LHCN-M2 (cell line): Measurements from ENCODE around the gene NTN4. TPM values are rescaled to one million over a fixed set of nuclear protein-coding genes. Genes with fewer than 3 reads are reported as not detected.
"Not testable (repeated sequence)": the region's sequence is repeated elsewhere in the genome, so short reads cannot be mapped to it uniquely, and the experiment has no call there.

Experiments used
- DNase-seq: peaks from one replicate; pipeline ENCODE4 v3.0.0-alpha.2; 2012; ENCODE audit warnings: low read depth
- polyA plus RNA-seq: library from polyadenylated mRNA; unstranded; fragments of >200 nt; gene quantifications from one replicate; pipeline ENCODE4 v1.2.1, GENCODE V29; 2012; ENCODE audit warnings: missing spikeins
- total RNA-seq: library from RNA; depleted of rRNA; stranded (reverse); fragments of >200 nt; gene quantifications from 2 replicates; pipeline ENCODE4 v1.2.3, GENCODE V29; 2014; rRNA removed

Gene NTN4
- 17.6 and 19.0 TPM in 2 replicates for total RNA-seq
- polyA plus RNA-seq: 17.3 TPM

DNA sequence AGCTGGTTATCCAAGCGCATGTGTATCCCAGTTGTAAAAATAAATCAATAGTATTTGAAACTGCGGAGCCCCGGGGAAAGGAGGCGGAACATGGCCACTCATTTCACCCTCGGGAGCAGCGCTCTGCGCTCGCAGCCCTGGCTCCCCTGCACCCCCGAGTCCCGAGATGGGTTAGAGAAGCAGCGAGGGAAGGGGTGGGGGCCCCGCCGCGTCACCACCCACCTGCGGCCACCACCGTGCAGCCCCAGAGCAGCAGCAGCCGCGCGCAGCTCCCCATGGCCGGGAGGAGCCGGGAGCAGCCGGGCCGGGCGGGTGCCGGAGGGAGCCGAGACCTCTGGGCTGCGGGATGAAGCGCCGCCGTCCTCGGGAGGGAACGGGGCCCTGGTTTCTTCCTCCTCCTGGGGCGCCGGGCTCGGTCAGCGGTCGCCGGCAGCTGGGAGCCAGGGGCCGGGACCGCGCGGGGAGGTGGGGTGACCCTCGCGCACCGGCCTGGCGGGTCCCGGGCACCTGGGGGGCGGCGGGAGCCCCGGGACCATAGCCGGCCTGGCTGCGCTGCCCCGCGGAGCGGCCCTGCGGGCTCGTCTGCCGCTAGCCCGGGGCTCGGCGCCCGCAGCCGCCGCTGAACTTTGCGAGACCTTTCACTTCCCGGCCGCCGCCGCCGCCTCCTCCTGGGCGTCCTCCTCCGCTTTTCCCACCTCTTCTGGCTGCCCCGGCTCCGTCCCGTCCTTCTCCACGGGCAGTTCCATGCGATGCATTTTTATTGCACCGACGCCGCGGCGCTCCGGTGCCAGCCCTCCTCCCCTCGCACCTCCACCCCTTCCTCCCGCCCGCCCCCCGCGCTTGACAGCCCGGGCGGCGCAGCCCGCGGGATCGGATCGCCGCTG lies at the start of gene NTN4:
TSS of gene NTN4 (minus strand) at position 732 of the 884 bp plus-strand sequence. CDS start at position 277, 455 bp downstream.
- DNase-seq: no peak

DNA sequence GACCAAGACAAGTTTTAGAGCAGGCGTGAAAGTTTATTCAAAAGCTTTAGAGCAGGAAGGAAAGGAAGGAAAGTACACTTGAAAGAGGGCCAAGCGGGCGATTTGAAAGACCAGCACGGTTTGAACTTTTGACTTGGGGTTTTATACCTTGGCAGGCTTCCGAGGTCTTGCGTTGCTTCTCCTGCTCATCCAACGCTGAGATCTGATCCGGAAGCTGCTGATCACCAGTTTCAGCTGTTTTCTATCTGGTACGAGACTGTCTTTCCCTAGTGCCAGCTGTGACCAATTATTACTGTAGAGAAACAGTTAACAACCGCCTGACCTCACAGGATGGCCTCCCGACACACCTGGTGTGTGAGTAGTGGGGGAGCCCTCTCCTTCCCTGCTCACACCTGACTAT lies 47.6 kb upstream of the NTN4 start:
- peak; percentile 92 for DNase-seq

DNA sequence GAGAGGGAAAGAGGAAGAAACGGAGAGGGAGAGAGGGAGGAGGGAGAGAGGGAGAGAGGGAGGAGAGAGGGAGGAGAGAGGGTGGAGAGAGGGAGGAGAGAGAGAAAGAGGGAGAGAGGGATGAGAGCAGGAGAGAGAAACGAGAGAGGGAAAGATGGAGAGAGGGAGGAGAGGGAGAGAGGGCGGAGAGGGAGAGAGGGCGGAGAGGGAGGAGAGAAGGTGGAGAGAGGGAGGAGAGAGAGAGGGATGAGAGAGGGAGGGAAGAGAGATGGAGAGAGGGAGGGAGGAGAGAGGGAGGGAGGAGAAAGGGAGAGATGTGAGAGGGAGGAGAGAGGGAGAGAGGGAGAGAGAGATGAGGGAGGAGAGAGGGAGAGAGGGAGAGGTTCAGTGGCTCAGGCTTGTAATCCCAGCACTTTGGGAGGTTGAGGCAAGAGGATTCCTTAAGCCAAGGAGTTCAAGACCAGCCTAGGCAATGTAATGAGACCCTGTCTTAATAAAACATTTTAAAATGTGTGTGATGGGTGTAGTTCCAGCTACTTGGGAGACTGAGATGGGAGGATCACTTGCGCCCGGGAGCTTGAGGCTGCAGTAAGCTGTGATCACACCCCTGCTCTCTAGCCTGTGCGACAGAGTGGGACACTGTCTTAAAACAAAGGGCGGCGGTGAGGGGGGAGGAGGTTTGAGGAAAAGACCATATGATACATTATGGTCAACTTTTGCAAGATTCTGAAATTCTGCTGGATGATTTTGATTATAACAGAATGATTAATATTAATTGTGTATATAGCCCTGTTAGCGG lies 46.9 kb upstream of the NTN4 start:
- no peak for DNase-seq

DNA sequence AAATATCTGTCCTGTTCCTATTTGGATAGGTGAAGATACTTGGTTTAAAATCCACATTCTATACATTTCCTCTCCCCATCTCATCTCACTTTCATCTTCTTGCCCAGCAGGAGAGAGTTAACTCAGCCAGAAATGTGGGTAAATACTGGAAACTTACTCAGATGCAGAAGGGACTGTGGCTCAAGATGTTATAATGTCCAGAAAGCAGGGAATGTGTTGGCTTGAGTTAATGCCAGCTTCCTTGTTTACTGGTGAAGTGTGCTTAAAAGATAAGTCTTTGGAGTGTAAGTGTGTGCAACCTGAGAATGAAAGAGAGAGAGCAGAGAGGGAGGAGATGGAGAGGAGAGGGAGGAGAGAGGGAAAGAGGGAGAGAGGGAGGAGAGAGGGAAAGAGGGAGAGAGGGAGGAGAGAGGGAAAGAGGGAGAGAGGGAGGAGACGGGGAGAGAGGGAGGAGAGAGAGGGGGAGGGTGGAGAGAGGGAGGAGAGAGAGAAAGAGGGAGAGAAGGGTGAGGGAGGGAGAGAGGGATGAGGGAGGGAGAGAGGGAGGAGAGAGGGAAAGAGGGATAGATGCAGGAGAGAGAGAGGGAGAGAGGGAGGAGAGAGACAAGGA lies 46.2 kb upstream of the NTN4 start:
- DNase-seq: peak; percentile 37

DNA sequence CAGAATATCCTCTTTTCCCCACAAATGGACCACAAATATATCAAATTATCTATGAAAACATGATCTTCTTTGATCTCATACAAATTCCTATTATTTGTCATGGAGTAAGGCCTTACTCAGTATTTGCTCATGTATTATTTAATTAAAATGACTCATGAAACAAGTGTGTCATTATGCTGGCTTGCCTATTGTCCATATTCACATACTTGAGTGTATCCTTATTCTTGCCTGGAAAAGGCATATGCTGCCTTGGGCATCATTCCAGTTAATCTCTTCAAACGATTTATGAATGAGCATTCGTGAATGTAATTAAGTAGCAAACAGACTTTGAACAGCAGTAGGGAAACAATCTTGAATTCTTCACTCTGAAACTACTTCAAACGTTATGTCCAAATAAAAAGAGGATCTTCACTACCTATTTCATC lies 45.6 kb upstream of the NTN4 start:
- peak; percentile 64 for DNase-seq

DNA sequence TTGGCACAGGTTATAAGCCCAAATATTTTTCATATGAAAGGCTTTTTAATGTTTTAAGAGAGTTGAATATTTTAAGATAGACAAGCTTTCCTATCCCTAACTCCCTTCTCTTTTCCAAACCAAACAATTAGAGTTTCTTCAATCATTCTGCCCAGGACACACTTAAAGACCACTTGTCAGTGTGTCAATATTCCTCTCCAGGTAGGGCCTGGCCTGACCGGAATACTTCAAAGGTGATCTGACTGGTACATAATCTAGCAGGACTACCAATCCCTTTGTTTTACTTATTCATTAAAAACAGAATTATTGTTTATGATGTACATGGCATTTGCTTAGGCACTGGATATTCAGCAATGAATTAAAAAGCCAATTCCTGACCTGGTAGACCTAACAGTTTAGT lies 44.0 kb upstream of the NTN4 start:
- DNase-seq: no peak

DNA sequence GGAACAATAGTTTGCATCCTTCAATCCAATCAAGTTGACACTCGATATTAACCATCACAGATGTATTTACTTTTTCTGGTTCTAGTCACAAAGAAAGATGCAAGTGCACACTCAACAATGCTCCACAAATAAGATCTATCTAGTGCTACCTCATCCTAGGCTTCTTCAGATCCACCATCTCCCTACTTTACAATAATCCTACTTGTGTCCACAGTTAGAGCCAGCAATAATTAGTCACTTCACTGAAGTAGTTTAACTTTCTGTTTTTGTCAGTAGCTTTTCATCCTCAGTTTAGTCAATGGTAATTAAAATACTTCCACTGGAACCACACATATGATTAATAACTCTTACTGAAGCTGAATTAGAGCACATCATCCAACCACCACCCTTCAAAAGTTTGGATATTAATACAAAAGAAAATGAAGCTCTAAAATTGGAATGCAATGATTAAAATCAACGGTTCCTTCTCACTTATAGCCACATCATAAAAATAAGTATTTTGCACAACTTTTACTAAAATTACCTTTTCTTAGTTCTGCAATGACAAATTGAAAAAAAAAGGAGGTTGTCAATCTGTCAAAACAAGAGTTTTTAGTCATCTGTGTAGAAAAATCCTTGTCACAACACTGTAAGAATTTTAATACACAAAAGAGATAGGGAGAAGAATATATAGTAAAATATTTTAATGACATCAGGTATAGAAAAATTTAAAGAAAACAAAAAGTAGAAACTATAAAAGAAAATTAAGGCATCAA lies 39.9 kb upstream of the NTN4 start:
- DNase-seq: no peak

DNA sequence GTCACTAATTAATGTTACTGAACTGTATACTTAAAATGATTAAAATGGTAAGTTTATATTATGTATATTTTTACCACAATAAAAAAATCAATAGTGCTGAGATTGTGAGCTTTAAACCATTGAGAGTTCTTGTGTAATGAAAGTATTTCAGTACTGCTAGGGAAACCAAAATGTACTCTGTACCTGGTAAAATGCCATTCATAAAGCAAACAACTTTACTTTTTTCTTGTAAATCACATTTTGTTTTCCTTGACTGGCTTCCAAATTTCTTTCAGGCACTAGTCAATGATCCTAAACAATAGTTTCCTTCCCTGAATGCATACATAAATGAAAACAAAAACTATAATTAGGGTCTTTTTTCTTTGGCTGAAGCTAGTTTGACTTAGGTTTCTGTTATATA lies 38.8 kb upstream of the NTN4 start:
- no peak for DNase-seq

DNA sequence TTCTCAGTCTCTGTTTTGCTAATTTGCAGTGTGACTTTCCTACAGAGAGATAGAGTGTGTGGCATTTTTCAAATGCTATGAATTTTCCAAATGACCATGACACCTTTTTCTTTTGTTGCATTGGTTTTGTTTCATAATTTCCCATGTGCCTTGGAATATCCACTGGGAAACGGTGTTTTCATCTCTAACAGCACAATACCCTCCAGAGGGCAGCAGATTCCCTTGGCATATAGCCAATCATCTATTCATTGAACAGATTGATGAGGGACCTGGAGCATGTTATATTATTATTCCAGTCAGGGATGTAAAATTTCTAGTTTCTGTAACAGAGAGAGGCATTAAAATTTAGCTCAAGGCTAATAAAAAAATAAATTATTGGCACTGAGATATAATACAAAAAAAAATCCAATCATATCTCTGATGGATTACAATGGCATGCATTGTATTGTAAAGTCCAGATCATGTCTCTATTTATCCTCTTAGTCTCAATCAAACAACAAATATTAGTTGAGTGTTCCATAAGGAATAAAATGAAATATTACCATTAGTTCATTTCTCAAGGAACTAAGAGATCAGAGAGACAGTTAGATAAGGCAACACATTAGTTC lies 29.6 kb upstream of the NTN4 start:
- peak; percentile 58 for DNase-seq

DNA sequence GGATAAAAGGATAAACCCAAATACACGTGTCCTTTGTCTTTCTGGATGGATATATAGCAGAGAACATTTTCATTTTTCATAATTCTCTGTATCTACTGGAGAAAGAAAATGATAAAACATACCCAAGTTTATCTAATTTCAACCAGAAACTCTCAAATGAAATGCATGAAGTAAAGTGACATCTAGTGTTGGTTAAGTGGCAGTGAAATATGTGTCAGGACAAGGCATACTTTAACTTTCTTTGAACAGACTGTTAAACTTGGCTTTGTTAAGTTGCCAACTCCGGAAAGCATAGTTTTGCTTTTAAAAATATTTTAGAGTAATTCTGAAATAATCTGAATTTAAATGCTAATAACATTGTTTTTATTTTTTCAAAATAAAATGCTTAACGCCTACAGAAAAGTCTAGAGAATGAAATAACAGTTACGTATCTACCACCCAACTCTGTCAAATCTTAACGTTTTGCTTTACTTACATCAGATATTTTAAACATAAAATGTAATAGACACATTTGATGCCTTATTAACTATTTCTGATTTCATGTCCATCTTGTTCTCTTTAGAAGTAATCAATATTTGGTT lies 25.2 kb upstream of the NTN4 start:
- DNase-seq: peak; percentile 47

DNA sequence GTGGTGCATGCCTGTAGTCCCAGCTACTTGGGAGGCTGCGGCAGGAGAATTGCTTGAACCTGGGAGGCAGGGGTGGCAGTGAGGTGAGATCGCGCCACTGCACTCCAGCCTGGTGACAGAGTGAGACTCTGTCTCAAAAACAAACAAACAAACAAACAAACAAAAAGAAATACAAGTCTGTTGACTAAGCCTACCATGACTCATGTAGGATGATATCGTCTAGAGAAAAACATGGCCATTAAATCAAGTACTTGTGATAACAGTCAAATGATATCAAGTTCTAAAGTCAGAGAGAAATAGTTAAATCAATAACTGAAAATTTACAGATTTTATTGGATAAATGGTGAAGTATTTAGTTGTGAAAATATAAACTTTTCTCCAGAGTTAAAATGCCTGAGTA lies 21.6 kb upstream of the NTN4 start:
- DNase-seq: not testable (repeated sequence)

DNA sequence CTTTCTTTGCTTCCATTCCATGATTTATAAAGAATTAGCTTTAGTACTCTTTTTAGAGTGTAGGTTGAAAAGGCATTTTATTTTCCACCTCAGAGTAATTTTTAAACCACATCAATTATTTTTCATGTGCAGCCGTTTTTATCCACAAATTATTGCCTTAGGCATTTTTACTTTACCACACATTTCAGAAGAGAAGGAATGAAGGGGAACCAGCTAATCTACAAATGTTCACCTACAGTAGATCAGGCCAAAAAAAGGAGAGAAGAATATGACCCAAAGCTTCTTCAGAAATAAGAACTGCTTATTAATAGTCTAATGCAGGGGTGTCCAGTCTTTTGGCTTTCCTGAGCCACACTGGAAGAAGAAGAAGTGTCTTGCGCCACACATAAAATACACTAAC lies 19.8 kb upstream of the NTN4 start:
- DNase-seq: no peak

DNA sequence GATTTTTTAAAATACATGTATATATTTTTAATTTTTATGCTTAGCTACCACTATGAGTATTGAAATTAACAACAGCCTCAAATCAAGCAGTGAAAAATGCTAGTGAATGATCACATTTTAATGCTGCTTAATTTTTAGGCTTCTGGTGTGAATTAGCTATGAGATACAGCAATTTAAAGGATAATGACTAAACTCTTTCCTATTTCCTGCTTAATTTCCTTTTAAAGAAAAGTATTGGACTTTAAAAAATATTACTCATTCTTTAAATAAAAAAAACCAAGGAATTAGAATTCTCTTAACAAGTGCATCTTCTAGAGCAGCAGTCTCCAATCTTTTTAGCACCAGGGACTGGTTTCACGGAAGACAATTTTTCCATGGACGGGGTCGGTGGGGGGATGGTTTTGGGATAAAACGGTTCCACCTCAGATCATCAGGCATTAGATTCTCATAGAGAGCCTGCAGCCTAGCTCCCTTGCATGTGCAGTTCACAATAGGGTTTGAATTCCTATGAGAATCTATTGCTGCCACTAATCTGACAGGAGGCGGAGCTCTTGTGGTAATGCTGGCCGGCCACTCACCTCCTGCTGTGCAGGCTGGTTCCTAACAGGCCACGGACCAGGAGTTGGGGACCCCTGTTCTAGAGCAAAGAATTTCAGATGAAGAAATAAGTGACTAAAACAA lies 18.6 kb upstream of the NTN4 start:
- DNase-seq: no peak

DNA sequence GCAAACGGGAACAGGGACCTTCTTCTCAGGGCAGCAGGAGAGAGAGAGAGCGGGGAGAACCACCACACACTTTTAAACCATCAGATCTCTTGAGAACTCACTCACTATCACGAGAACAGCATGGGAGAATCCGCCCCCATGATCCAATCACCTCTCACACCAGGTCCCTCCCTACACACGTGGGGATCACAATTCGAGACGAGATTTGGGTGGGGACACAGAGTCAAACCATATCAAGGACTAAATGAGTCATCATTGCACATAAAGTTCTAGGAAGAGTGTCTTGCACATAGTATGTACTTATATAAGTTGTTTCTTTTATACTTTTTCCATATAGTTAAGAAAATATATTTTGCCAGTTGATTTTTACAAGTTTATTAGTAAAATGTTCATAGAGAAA lies 17.6 kb upstream of the NTN4 start:
- DNase-seq: no peak

DNA sequence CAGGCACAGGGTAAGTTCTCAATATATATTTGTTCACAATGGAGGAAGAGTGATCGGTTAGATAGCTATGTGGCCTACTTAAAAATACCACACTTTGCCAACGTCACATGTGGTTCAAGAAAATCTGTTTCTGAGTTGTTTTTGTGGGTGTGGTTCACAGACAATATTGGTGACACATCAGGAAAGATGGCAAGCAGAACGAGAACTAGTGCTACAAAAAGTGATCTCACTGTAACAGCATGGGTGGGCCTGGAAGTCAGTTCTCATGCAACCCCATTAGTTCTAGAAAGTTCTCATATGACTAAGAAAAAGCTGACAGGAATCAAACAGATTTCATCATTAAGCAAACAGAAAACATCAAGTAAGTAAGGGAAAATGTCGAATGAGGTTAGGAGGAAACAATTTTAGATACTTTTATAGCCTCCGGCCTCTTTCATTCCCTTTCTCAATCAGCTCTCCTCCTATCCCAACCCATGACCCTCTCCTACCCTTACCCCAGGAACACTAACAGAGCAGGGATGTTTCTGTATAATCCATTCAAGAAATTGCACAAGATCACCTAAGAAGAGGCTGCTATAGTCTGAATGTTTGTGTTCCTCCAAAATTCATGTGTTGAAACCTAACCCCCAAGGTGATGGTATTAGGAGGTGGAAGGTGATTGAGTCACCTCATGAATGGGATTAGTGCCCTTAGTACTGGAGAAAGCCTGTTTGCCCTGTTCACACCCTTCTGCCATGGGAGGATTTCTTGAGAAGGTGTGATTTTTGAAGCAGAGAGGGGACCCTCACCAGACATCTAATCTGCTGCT lies 15.5 kb upstream of the NTN4 start:
- DNase-seq: peak; percentile 97

DNA sequence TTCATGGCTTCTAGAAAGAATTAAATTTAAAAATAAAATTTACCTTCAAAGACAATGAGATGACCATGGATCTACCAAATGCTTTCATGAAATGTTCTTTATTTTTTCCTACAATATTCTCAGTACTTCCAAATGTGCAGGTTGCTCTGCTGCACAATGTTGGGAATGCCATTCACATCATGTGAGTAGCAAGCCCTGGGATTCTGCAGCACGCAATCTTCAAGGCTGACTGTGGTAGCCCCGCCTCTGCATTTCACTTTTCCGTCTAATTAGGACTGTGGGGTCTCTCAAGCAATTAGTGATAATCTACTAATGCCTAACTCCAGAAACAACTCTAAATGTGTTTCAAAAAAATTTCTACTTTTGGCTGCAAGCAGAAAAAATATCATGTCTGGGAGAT lies 13.7 kb upstream of the NTN4 start:
- no peak for DNase-seq

DNA sequence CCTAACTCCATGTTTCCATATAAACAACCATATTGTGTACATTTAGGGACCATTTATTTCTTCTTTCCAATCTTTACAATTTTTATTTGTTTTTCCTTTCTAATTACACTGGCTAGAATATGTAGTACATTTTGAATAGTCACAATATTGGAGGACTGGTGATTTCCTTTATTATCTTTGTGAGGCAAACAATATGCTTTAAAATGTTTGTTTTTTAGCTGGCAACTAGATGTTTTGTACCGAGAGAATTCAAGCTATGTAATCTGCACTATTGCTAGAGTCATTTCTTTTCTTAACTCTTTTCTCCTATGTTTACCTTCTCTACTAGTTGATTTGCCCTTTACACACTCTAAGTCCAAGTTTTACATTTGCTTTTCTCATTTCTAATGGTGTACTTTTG lies 13.3 kb upstream of the NTN4 start:
- DNase-seq: no peak

DNA sequence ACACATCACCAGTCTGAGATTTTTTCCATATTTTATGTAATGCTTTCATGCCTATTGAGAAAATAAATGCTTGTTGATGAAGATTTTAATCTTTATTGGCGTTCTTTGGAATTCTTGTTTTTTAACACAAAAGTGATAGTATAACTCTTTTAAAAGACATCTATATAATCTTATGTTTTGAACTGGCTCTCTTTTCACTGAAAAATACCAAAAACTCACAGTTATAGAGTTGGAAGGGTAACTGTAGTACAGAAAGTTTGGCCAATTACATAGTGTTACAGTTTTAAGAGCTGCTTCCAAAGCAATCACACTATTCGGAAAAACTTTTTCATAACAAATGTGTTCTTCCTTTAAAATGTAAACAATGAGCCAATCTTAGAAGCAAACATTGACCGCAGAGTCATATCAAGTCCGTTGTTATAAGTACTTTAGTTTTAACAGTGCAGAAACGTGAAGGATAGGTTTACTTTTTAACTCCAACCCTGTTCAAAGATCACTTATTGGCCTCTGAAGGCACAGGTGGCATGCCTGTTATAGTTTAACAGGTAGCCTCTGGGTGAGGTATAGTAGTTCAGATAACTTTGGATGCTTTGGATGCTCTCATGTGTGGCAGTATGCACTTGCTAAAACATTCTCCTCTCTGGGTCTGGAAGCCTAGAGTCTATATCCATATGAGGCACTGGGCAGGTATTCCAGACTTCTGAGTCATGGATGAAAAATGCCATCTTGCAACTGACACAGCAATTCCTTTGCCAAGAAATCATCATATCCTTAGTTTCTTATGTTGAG lies 12.1 kb upstream of the NTN4 start:
- DNase-seq: peak; percentile 83

DNA sequence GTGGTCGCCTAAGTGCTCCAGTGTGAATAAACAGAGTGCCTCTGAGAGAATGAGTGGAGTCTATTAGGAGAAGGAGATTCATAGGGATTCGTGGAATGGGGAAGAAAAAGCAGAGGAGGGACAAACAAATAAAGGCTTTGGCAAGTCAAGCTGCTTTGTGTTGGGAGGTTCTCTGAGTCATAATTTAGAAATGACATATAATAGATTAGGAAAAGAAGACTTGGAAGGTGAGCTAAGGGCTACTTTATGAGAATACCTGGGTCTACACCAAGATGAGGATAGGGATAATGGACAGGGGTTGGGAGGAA lies 6.4 kb upstream of the NTN4 start:
- DNase-seq: no peak
